Smooth muscle cell (in vitro differentiated cells): ENCODE results near the gene MAP3K14. TPM values are rescaled to one million over a fixed set of nuclear protein-coding genes. Genes with fewer than 3 reads are reported as not detected.

Source experiments
- DNase-seq: peaks from one replicate; lab custom pipeline; 2025; ENCODE audit not compliant: unreplicated experiment; lab: John Stamatoyannopoulos, UW
- H2AFZ ChIP-seq: fragments of 200-600 bp; sonication (generic); 2 replicates; pipeline ENCODE4 v1.6.0; 2016; ENCODE audit warnings: antibody characterized with exemption, low read depth, mild to moderate bottlenecking
- H3F3A ChIP-seq: fragments of 200-600 bp; sonication (generic); 2 replicates; pipeline ENCODE4 v1.6.0; 2017; ENCODE audit warnings: antibody characterized with exemption, low read depth
- H3K27ac ChIP-seq: fragments of 200-600 bp; sonication (generic); 2 replicates; pipeline ENCODE4 v1.5.1; 2016; ENCODE audit warnings: low read depth, mild to moderate bottlenecking
- H3K27me3 ChIP-seq: fragments of 200-600 bp; sonication (generic); 2 replicates; pipeline ENCODE4 v1.6.1; 2016; ENCODE audit warnings: low read depth, mild to moderate bottlenecking
- H3K36me3 ChIP-seq: fragments of 200-600 bp; sonication (generic); 2 replicates; pipeline ENCODE4 v1.5.1; 2016; ENCODE audit warnings: low read depth
- H3K4me1 ChIP-seq: fragments of 200-600 bp; sonication (generic); 2 replicates; pipeline ENCODE4 v1.5.1; 2016; ENCODE audit warnings: low read depth
- H3K4me2 ChIP-seq: fragments of 200-600 bp; sonication (generic); 2 replicates; pipeline ENCODE4 v1.6.0; 2016; ENCODE audit warnings: mild to moderate bottlenecking
- H3K4me3 ChIP-seq: fragments of 200-600 bp; sonication (generic); 2 replicates; pipeline ENCODE4 v1.5.1; 2016; ENCODE audit warnings: mild to moderate bottlenecking
- H3K79me2 ChIP-seq: fragments of 200-600 bp; sonication (generic); 2 replicates; pipeline ENCODE4 v1.6.0; 2016; ENCODE audit warnings: low read depth, mild to moderate bottlenecking
- H3K9ac ChIP-seq: fragments of 200-600 bp; sonication (generic); 2 replicates; pipeline ENCODE4 v1.6.0; 2016; ENCODE audit warnings: low read depth
- H3K9me3 ChIP-seq: fragments of 200-600 bp; sonication (generic); replicated peaks from 2 replicates; pipeline ENCODE4 v1.5.1; 2016; ENCODE audit warnings: low read depth
- H4K20me1 ChIP-seq: fragments of 200-600 bp; sonication (generic); 2 replicates; pipeline ENCODE4 v1.6.0; 2016; ENCODE audit warnings: low read depth
- WGBS: methylation state at CpG from one replicate; pipeline ENCODE4 v1.1.7; 2016; ENCODE audit warnings: low lambda C conversion rate; 5-methylcytosine and 5-hydroxymethylcytosine counted together
- polyA plus RNA-seq: library from polyadenylated mRNA; unstranded; fragments of >200 nt; fragmentation: Nextera tagmentation; extraction: Ambion mirVana; gene quantifications from 2 replicates; pipeline ENCODE4 v1.2.1, GENCODE V29; 2016
- total RNA-seq: library from RNA; depleted of rRNA; stranded (reverse); fragments of >200 nt; gene quantifications from 2 replicates; pipeline ENCODE4 v1.2.3, GENCODE V29; 2014
- TF ChIP-seq, protein P1 (sequence below): fragments of 200-600 bp; sonication (generic); IDR thresholded peaks from 2 replicates; pipeline ENCODE4 v1.5.1; 2017; ENCODE audit warnings: borderline replicate concordance, mild to moderate bottlenecking, antibody characterized with exemption; ENCODE audit not compliant: insufficient read depth, poor library complexity, severe bottlenecking

MAP3K14 gene
- total and polyA plus RNA-seq, 2 experiments from 2014 or later = 1.7 to 1.8 TPM

DNA sequence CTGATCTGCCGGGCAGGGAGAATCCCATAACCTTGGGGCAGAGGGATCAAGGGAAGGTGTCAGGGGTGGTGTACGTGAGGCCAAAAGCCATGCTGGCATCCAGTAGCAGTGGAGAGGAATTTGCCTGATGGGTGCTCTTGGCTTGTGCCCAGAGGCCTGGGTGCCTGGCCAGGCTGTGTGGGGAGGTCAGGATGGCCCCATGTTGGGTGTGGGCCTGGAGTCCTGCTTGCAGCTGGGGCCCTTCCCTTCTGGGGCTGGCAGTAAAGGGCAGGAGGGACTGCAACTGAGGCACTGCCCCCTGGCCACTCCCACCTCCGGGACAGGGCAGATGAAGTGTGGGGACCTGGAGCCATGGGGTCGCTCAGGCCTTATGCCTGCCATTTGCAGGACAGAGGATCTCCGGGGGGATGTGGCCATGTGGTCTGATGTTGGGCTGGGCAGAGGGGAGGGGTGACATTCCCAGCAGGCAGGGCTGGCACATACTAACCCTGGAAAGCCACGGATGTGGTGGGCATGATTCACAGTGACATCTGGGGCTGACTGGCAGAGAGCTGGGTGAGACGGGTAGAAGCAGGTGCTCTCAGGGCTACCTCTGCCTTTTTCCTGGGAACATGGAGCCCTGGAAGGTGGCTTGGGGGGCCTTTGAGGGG, 91.6 kb downstream of the MAP3K14 start:
- no peak overlapping the region for H3K4me2 ChIP-seq
- 85% methylated on average over 7 of the region's 7 CpGs for WGBS
- no peak overlapping the region for H3K27ac ChIP-seq
- no peak overlapping the region for H2AFZ ChIP-seq
- H3F3A ChIP-seq = no peaks in the 10 kb centered on the region
- H3K4me1 ChIP-seq = peaks cover 12% of the 10 kb centered on the region
- DNase-seq = no peak
- peaks cover 42% of the 10 kb centered on the region for H3K27me3 ChIP-seq
- TF ChIP-seq, protein P1, sequence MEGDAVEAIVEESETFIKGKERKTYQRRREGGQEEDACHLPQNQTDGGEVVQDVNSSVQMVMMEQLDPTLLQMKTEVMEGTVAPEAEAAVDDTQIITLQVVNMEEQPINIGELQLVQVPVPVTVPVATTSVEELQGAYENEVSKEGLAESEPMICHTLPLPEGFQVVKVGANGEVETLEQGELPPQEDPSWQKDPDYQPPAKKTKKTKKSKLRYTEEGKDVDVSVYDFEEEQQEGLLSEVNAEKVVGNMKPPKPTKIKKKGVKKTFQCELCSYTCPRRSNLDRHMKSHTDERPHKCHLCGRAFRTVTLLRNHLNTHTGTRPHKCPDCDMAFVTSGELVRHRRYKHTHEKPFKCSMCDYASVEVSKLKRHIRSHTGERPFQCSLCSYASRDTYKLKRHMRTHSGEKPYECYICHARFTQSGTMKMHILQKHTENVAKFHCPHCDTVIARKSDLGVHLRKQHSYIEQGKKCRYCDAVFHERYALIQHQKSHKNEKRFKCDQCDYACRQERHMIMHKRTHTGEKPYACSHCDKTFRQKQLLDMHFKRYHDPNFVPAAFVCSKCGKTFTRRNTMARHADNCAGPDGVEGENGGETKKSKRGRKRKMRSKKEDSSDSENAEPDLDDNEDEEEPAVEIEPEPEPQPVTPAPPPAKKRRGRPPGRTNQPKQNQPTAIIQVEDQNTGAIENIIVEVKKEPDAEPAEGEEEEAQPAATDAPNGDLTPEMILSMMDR = no peak
- H3K4me3 ChIP-seq = no peak overlapping the region
- H3K79me2 ChIP-seq = no peaks in the 10 kb centered on the region
- H3K9ac ChIP-seq = no peak overlapping the region
- H4K20me1 ChIP-seq = no peaks in the 10 kb centered on the region
- H3K36me3 ChIP-seq = no peaks in the 10 kb centered on the region
- H3K9me3 ChIP-seq = no peaks in the 10 kb centered on the region

DNA sequence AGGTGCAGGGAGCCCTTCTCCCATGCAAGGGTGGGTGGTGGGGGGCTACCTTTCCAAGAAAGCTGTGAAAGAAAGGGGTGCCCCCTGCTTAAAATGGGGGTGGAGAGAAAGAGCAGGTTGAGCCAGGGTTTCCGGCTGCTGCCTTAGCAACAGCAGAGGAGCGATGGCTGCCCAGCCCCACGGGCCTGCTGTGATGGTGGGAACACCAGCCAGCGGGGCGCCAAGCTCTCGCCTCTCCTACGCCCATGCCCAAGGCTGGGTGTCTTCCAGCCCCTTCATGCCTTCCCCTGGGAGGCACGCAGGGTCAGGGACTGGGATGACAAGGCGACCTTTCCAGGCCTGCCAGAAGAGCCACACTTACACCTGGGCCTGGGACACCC, 92.2 kb downstream of the MAP3K14 start:
- TF ChIP-seq, protein P1 = no peak
- 96% methylated on average over 9 of the region's 9 CpGs for WGBS
- Histone ChIP-seq H3K9ac (no peak overlapping the region), H3K27ac (no peak overlapping the region), H2AFZ (no peak overlapping the region), H3K4me2 (no peak overlapping the region), H3K36me3 (no peaks in the 10 kb centered on the region), H3K79me2 (no peaks in the 10 kb centered on the region), H3K4me3 (no peak overlapping the region), H3K4me1 (peaks cover 12% of the 10 kb centered on the region), H3K9me3 (no peaks in the 10 kb centered on the region), H4K20me1 (no peaks in the 10 kb centered on the region), H3F3A (peaks cover 4% of the 10 kb centered on the region), H3K27me3 (peaks cover 42% of the 10 kb centered on the region)
- no peak for DNase-seq

DNA sequence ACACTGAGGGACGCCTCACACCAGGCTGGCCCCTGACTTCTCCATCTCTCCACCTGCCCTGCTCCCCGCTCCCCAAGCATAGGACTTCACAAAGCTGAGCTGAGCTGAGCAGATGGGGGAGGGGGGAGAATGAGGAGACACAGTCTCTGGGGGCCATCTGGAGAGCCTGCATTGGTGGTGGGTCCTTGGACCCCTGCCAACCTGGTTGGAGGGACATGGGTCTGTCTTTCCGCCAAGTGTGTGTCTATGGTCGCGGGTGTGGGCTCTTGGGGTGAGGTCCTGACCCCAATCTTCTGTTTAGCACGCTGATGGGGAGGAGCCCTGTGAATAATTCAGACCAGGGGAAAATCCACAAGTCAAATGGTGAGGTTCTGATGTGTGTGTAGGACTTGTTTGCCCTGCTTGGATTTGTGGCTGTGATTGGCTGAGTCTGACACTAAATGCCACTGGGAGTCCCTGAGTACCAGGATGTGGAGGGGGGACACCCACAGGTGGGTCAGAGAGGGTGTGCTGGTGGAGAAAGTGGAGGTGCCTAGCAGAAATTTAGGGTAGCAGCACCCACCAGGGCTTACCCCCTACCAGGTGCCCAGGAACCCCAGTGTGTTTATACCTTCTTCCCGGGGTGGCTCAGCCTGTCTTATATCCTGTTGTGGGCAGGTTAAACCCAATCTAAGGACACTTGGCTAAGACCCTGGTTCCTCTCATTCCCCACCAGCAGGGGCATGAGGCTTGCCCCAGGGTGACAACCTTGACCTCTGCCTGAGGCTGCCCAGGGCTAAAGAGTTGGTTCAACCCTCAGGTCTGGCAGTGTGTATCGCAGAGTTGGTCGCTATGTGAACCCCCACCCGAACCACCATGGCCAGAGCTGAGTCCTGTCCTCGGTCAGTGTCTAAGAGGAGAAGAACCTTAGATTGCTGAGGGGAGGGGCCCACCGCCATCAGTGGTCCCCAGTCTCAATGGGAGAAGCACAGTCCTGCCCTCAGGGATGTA, 93.0 kb downstream of the MAP3K14 start:
- no peaks in the 10 kb centered on the region for H3K9me3 ChIP-seq
- no peak overlapping the region for H3K4me2 ChIP-seq

More for the DNA sequence above, 93.0 kb downstream of the MAP3K14 start:
- peaks cover 4% of the 10 kb centered on the region for H3F3A ChIP-seq
- no peaks in the 10 kb centered on the region for H4K20me1 ChIP-seq
- H3K4me1 ChIP-seq = peaks cover 5% of the 10 kb centered on the region
- H3K9ac ChIP-seq = no peak overlapping the region
- H3K36me3 ChIP-seq = no peaks in the 10 kb centered on the region
- TF ChIP-seq, protein P1 = no peak
- 96% methylated on average over 12 of the region's 12 CpGs for WGBS
- no peak overlapping the region for H3K27ac ChIP-seq
- DNase-seq = no peak
- no peak overlapping the region for H2AFZ ChIP-seq
- no peaks in the 10 kb centered on the region for H3K79me2 ChIP-seq
- H3K27me3 ChIP-seq = peaks cover 42% of the 10 kb centered on the region
- no peak overlapping the region for H3K4me3 ChIP-seq
